ENCODE data around the gene DDX27. TPM values are rescaled to one million over a fixed set of nuclear protein-coding genes. Genes with fewer than 3 reads are reported as not detected.
A peak's percentile ranks its signal among the peaks of the same experiment; 100 is the strongest.

The DDX27 gene
- total and polyA plus RNA-seq, 2 of the 13 experiments (the other 11 are each of a cell fraction or from before 2014, with no cell fraction given) = 42.6 to 72.8 TPM

- no peaks in the 10 kb centered on the region for H3K27me3 ChIP-seq (ENCODE audit: control insufficient read depth in 1 of 2, insufficient read depth in 2 of 2, low read length in 2 of 2)
- POLR2A ChIA-PET = interaction anchor here (1.5 kb wide), 1 partner anchor 29 kb away, joined by 3 read pairs; the partner anchor contains the start of gene ZNFX1
- H3K36me3 ChIP-seq (replicated peaks in 1 of 2; ENCODE audit: control insufficient read depth in 1 of 2, insufficient read depth in 2 of 2, low read length in 2 of 2) = peaks cover 49 to 84% of the 10 kb centered on the region in 2 experiments
- no peaks in the 10 kb centered on the region for H3K79me2 ChIP-seq (ENCODE audit: insufficient read depth, low read length)
- no peak overlapping the region for H3K27ac ChIP-seq (ENCODE audit: extremely low read length, insufficient read depth, low read length)
- H3K4me2 ChIP-seq (ENCODE audit: low read depth, low read length) = no peak overlapping the region
- TF ChIP-seq GLMP (CRISPR knock-in tag; IDR thresholded peaks at IDR 0.05; ENCODE audit: borderline replicate concordance) = no peak
- peak; percentile 93 for TF ChIP-seq ATF7 (IDR thresholded peaks at IDR 0.05)
- TF ChIP-seq ATF7 (CRISPR knock-in tag; IDR thresholded peaks at IDR 0.05) = no peak
- no peak for TF ChIP-seq ELF3 (CRISPR knock-in tag; IDR thresholded peaks at IDR 0.05)
- TF ChIP-seq, protein P1, sequence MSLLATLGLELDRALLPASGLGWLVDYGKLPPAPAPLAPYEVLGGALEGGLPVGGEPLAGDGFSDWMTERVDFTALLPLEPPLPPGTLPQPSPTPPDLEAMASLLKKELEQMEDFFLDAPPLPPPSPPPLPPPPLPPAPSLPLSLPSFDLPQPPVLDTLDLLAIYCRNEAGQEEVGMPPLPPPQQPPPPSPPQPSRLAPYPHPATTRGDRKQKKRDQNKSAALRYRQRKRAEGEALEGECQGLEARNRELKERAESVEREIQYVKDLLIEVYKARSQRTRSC (CRISPR knock-in tag; IDR thresholded peaks at IDR 0.05; ENCODE audit: low read depth) = no peak
- TF ChIP-seq NAIF1 (CRISPR knock-in tag; IDR thresholded peaks at IDR 0.05; ENCODE audit: borderline replicate concordance) = no peak
- TF ChIP-seq THAP9 (CRISPR knock-in tag; IDR thresholded peaks at IDR 0.05; ENCODE audit: borderline replicate concordance) = no peak
- 0 out of 2 replicates have a peak, but pooled peaks have one; percentile 2 for TF ChIP-seq ZC3H13 (CRISPR knock-in tag; IDR thresholded peaks at IDR 0.05)
- no peak overlapping the region for H2AFZ ChIP-seq (ENCODE audit: low read length)
- intact Hi-C loops (cut with micrococcal nuclease; ENCODE audit: unreplicated experiment) (no loop called here), in situ Hi-C loops (cut with HindIII; ENCODE audit: extremely low pct_ligation_motif_present, low pct_unique_long_range_greater_than_20kb) (loop anchor here (5.0 kb wide), 1 partner anchor 73 kb away; no protein-coding TSS in a partner anchor)
- no peak overlapping the region for H3K9ac ChIP-seq (ENCODE audit: insufficient read depth, low read depth, low read length)
- BruUV-seq (replicated peaks) = TSS peak; percentile 12
- DNase-seq (ENCODE audit: low spot score) (no peak), FAIRE-seq (no peak), ATAC-seq (no peak)
- H4K20me1 ChIP-seq (ENCODE audit: insufficient read depth, low read length) = no peaks in the 10 kb centered on the region
- CTCF ChIA-PET (ENCODE audit: low intra/inter-chr PET ratio, low total read pairs) = no interaction called here
- no peak overlapping the region for H3K4me3 ChIP-seq (replicated peaks in 1 of 3; ENCODE audit: insufficient read depth in 1 of 3, low read depth in 2 of 3, low read length in 3 of 3)
- no peaks in the 10 kb centered on the region for H3K4me1 ChIP-seq (ENCODE audit: insufficient read depth, low read length)
- H3K9me3 ChIP-seq (ENCODE audit: low read length) = no peaks in the 10 kb centered on the region
- WGBS (ENCODE audit: low lambda C conversion rate) = 97% methylated on average over 18 of the region's 18 CpGs
Observed at GRCh38 chr20:49248879-49249665, 29.9 kb downstream of the DDX27 start.
